Brain microvascular endothelial cell (primary cell): ENCODE data around the gene EPHA4.

Experiments
- DNase-seq: peaks from one replicate; pipeline ENCODE4 v3.0.0-alpha.2; 2020
- H3K27ac ChIP-seq: fragments of 250-450 bp; sonication (Bioruptor Pico); 2 replicates; pipeline ENCODE4 v1.5.1; 2020; ENCODE audit warnings: mild to moderate bottlenecking, moderate library complexity
- H3K27me3 ChIP-seq: fragments of 250-450 bp; sonication (Bioruptor Pico); replicated peaks from 2 replicates; pipeline ENCODE4 v1.5.1; 2020; ENCODE audit warnings: mild to moderate bottlenecking
- H3K36me3 ChIP-seq: fragments of 250-450 bp; sonication (Bioruptor Pico); replicated peaks from 2 replicates; pipeline ENCODE4 v1.5.1; 2020; ENCODE audit warnings: mild to moderate bottlenecking
- H3K4me3 ChIP-seq: 2 replicates; pipeline ENCODE4 v1.5.1; 2011; ENCODE audit warnings: low read depth, mild to moderate bottlenecking, control low read depth, low read length, moderate library complexity
- in situ Hi-C: cut with HindIII; loops from 2 replicates; pipeline ENCODE4 v1.10.0; 2017; ENCODE audit warnings: low sequenced_read_pairs, low pct_ligation_motif_present
- TF ChIP-seq, protein P1 (sequence below): IDR thresholded peaks from 2 replicates; pipeline ENCODE4 v1.5.1; 2011; ENCODE audit warnings: low read depth, mild to moderate bottlenecking, moderate library complexity, low read length, control low read depth, inconsistent platforms; ENCODE audit errors: missing control alignments

The EPHA4 gene

DNA sequence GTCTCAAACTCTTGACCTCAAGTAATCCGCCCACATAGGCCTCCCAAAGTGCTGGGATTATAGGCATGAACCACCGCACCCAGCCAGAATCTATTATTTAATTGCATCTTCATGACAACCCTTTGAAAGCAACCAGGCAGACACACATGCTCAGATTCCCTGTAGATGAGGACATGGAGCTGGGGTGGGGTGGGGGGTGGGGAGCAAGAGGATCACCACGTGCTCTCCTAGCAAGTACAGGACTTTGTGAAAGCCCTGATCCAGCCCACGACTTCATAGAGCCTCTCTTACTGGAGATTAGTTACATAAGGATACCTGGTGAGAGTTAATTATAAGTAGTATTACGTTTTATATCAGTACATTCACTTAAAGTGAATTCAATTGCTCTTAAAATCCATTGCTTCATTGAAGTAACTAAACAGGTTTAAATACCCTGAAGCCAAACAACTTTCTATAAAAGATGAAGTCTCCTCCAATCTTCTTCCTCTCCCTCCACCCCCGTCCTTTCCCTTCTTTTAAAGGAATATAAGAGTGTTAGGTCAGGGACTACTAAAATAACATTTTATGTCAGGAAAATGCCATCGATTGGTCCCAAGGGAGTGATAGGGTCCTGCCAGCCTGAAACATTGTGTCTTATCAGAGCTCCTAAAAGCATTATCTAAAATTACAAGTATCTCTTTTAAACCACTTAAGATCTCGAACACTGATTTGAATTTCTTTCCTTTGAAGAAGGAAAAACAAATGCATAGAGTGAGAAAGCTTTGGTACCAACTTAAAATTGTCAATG is 123.9 kb downstream of the EPHA4 start:
- TF ChIP-seq, protein P1, sequence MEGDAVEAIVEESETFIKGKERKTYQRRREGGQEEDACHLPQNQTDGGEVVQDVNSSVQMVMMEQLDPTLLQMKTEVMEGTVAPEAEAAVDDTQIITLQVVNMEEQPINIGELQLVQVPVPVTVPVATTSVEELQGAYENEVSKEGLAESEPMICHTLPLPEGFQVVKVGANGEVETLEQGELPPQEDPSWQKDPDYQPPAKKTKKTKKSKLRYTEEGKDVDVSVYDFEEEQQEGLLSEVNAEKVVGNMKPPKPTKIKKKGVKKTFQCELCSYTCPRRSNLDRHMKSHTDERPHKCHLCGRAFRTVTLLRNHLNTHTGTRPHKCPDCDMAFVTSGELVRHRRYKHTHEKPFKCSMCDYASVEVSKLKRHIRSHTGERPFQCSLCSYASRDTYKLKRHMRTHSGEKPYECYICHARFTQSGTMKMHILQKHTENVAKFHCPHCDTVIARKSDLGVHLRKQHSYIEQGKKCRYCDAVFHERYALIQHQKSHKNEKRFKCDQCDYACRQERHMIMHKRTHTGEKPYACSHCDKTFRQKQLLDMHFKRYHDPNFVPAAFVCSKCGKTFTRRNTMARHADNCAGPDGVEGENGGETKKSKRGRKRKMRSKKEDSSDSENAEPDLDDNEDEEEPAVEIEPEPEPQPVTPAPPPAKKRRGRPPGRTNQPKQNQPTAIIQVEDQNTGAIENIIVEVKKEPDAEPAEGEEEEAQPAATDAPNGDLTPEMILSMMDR, result no peak
- H3K36me3 ChIP-seq, result no peaks in the 10 kb centered on the region
- no peaks in the 10 kb centered on the region for H3K27me3 ChIP-seq
- no peak overlapping the region for H3K27ac ChIP-seq
- in situ Hi-C loops, result no loop called here
- no peak overlapping the region for H3K4me3 ChIP-seq
- DNase-seq, result no peak

DNA sequence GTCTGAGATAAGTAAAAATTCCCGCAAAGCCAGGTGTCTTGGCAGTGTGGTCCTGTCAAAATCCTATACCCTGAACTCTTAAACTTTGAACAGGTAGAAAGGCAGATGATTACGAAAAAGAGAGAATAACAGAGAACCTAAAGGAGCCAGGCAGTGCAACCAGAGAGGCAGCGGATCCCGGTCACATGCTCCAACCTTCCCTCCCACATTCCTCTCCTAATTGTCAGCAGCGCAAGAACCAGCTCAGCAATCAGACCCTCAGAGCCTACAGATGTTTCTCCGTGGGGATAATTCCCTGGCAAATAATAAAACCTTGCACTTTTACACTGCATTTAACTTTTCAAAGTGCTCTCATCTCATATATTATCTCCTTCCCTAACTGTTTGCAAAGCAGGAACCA is 124.8 kb downstream of the EPHA4 start:
- no peak overlapping the region for H3K27ac ChIP-seq
- in situ Hi-C loops, result no loop called here

DNA sequence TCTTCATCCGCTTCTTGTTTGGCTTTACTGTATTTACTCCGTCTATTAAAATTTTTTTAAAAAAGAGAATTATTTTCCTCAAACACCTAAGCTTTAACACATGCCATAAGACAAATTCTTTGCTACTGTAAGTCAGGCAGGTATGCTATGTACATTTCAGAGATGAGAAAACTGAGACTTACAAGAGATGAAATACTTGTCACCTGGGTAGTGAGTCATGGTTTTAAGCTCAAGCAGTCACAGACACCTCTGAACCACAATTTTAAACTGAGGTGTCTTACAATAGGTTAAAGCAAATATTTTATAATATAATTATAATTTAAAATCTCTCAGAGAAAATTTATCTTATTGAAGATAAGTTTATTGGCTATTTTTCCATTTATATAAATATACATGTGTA is 126.0 kb downstream of the EPHA4 start:
- Histone ChIP-seq H3K4me3 (no peak overlapping the region), H3K27ac (no peak overlapping the region), H3K36me3 (no peaks in the 10 kb centered on the region), H3K27me3 (no peaks in the 10 kb centered on the region)
- TF ChIP-seq, protein P1, result no peak
- in situ Hi-C loops, result no loop called here
- no peak for DNase-seq

More for the DNA sequence above, 124.8 kb downstream of the EPHA4 start:
- peak; percentile 50 for DNase-seq
- Histone ChIP-seq H3K4me3 (no peak overlapping the region), H3K36me3 (no peaks in the 10 kb centered on the region), H3K27me3 (no peaks in the 10 kb centered on the region)
- TF ChIP-seq, protein P1, result no peak

DNA sequence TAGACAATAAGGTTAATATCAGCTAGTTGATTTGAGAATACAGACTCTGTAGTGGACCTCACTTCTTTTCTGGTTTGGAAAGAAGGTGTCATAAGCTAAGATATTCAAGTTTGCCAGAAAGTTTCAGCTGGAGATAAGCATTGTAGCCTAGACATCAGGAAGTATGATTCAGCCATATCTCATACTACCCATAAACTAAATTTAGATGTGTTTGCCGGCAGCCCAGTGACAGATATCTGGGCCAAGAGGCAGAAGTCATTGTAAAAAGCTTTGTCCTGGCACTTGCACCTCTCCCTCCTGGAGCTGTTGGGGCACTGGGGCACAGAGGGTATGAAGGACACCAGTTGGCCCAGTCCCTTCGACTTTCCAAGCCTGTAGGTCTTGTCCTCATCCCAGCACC is 128.0 kb downstream of the EPHA4 start:
- in situ Hi-C loops, result no loop called here
- TF ChIP-seq, protein P1, result no peak
- Histone ChIP-seq H3K27me3 (no peaks in the 10 kb centered on the region), H3K4me3 (no peak overlapping the region), H3K27ac (peak overlapping the region; percentile 51), H3K36me3 (no peaks in the 10 kb centered on the region)
- DNase-seq, result peak; percentile 79

DNA sequence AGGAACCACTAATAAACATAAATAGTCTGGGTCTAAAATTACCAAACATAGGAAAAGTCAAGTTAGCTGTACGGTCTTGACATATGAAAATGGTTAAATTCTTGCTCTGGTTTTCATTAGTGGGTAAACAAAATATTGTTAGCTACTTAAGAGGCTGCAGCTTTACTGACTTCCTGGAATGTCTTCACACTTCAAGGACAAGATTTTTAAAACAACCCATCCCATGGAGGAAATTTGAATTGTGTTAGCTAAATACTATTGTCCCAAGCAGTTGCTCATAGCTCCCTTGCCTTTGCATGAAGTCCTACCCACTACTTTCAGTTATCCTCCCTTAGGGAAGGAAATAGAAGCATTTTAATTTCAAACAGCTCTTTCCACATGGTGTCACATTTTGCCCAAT is 128.5 kb downstream of the EPHA4 start:
- H3K27me3 ChIP-seq, result no peaks in the 10 kb centered on the region
- TF ChIP-seq, protein P1, result no peak
- H3K36me3 ChIP-seq, result no peaks in the 10 kb centered on the region
- no peak overlapping the region for H3K4me3 ChIP-seq
- in situ Hi-C loops, result no loop called here
- H3K27ac ChIP-seq, result peak overlapping the region; percentile 51
- no peak for DNase-seq

DNA sequence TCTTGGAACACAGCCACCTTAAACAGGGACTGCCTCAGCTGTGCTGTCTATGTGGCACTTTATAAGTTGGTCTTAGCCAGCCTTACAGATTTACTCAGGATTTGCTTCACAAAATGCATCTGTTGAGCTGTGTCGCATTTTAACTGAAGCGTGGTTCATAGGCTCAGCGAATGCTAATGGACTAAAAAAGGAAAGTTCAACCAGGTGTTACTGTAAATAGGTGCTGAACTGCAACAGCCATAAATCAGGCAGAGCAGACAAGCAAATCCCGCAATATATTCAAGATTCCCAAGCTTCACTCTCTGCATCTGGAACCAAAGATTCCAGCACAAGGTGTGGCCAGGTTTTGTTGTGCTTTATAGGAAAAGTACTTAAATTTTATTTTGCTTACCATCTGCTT is 130.0 kb downstream of the EPHA4 start:
- in situ Hi-C loops, result no loop called here
- no peaks in the 10 kb centered on the region for H3K36me3 ChIP-seq
- no peaks in the 10 kb centered on the region for H3K27me3 ChIP-seq
- H3K27ac ChIP-seq, result no peak overlapping the region
- DNase-seq, result no peak
- TF ChIP-seq, protein P1, result no peak
- H3K4me3 ChIP-seq, result no peak overlapping the region
